Measurements from ENCODE around the gene RFX4. TPM values are rescaled to one million over a fixed set of nuclear protein-coding genes. Genes with fewer than 3 reads are reported as not detected.
"Not testable (repeated sequence)": the region's sequence is repeated elsewhere in the genome, so short reads cannot be mapped to it uniquely, and the experiment has no call there.

RFX4 gene
- total RNA-seq, 1 experiment from 2014 or later, result not detected

- POLR2A ChIA-PET, result no interaction called here
- in situ Hi-C loops (cut with HindIII; ENCODE audit: low pct_unique_long_range_greater_than_20kb, low sequenced_read_pairs), result no loop called here
- CTCF ChIA-PET, result no interaction called here
Measured at GRCh38 chr12:106687672-106688071, 104.9 kb downstream of the RFX4 start.

GRCh38 chr12:106690569-106691305 lies 107.9 kb downstream of the RFX4 start:
- no peaks in the 10 kb centered on the region for H3K9me3 ChIP-seq (ENCODE audit: control insufficient read depth, insufficient read depth, low read depth, low read length)
- no peaks in the 10 kb centered on the region for H3K36me3 ChIP-seq (ENCODE audit: control insufficient read depth, insufficient read depth, low read length)
- ChIA-PET CTCF (no interaction called here), POLR2A (no interaction called here)
- intact Hi-C loops (cut with micrococcal nuclease; ENCODE audit: unreplicated experiment) (no loop called here), in situ Hi-C loops (cut with HindIII; ENCODE audit: low pct_unique_long_range_greater_than_20kb, low sequenced_read_pairs) (no loop called here)
- no peak overlapping the region for H3K27ac ChIP-seq (ENCODE audit: low read length)
- no peak for DNase-seq (ENCODE audit: low read depth, low spot score)
- no peaks in the 10 kb centered on the region for H3K4me1 ChIP-seq (ENCODE audit: control insufficient read depth, insufficient read depth, low read length)
- no peak for ATAC-seq
- no TSS peak for BruUV-seq (replicated peaks)
- H3K27me3 ChIP-seq (ENCODE audit: control insufficient read depth, insufficient read depth, low read length), result no peaks in the 10 kb centered on the region; the same call in 1 of the 2 replicates
- no peak overlapping the region for H3K4me3 ChIP-seq (ENCODE audit: low read depth in 2 of 2, low read length in 2 of 2)
- no peak for TF ChIP-seq SIN3A (IDR thresholded peaks at IDR 0.05; ENCODE audit: borderline replicate concordance, insufficient read depth, low read depth, low read length)
- TF ChIP-seq CTCF (IDR thresholded peaks at IDR 0.05), result no peak
- no peak for TF ChIP-seq POLR2AphosphoS5 (IDR thresholded peaks at IDR 0.05; ENCODE audit: low read depth, low read length)
- no peak for TF ChIP-seq REST (IDR thresholded peaks at IDR 0.05; ENCODE audit: insufficient read depth in 1 of 2, low read depth in 2 of 2, low read length in 1 of 2)
- TF ChIP-seq TCF7L2 (IDR thresholded peaks at IDR 0.05; ENCODE audit: low read depth, low read length), result no peak

More at GRCh38 chr12:106687672-106688071, 104.9 kb downstream of the RFX4 start:
- intact Hi-C loops (cut with micrococcal nuclease; ENCODE audit: unreplicated experiment), result no loop called here
- Histone ChIP-seq H3K4me1 (ENCODE audit: control insufficient read depth, insufficient read depth, low read length) (no peaks in the 10 kb centered on the region), H3K9me3 (ENCODE audit: control insufficient read depth, insufficient read depth, low read depth, low read length) (no peaks in the 10 kb centered on the region), H3K27me3 (ENCODE audit: control insufficient read depth, insufficient read depth, low read length) (no peaks in the 10 kb centered on the region), H3K27ac (ENCODE audit: low read length) (no peak overlapping the region), H3K4me3 (ENCODE audit: low read depth in 2 of 2, low read length in 2 of 2) (no peak overlapping the region), H3K36me3 (ENCODE audit: control insufficient read depth, insufficient read depth, low read length) (no peaks in the 10 kb centered on the region)
- TF ChIP-seq REST (IDR thresholded peaks at IDR 0.05; ENCODE audit: insufficient read depth in 1 of 2, low read depth in 2 of 2, low read length in 1 of 2) (no peak), POLR2AphosphoS5 (IDR thresholded peaks at IDR 0.05; ENCODE audit: low read depth, low read length) (no peak), CTCF (IDR thresholded peaks at IDR 0.05) (no peak), TCF7L2 (IDR thresholded peaks at IDR 0.05; ENCODE audit: low read depth, low read length) (no peak), SIN3A (IDR thresholded peaks at IDR 0.05; ENCODE audit: borderline replicate concordance, insufficient read depth, low read depth, low read length) (no peak)
- ATAC-seq, result no peak
- no TSS peak for BruUV-seq (replicated peaks)
- DNase-seq (ENCODE audit: low read depth, low spot score), result no peak

- H3K27me3 ChIP-seq (ENCODE audit: control insufficient read depth, insufficient read depth, low read length); CTCF ChIA-PET; in situ Hi-C loops (cut with HindIII; ENCODE audit: low pct_unique_long_range_greater_than_20kb, low sequenced_read_pairs); ATAC-seq; DNase-seq (ENCODE audit: low read depth, low spot score); H3K36me3 ChIP-seq (ENCODE audit: control insufficient read depth, insufficient read depth, low read length); intact Hi-C loops (cut with micrococcal nuclease; ENCODE audit: unreplicated experiment); H3K27ac ChIP-seq (ENCODE audit: low read length); H3K9me3 ChIP-seq (ENCODE audit: control insufficient read depth, insufficient read depth, low read depth, low read length); H3K4me1 ChIP-seq (ENCODE audit: control insufficient read depth, insufficient read depth, low read length); POLR2A ChIA-PET; H3K4me3 ChIP-seq (ENCODE audit: low read depth in 2 of 2, low read length in 2 of 2); BruUV-seq (replicated peaks): not testable (repeated sequence)
Measured at GRCh38 chr12:106692033-106692432, 109.2 kb downstream of the RFX4 start.

All from Panc1 (cell line).